ENCODE measurements around the gene ZMPSTE24.

- TF ChIP-seq POLR2A (IDR thresholded peaks at IDR 0.05), result no peak
- no peak for TF ChIP-seq EP300 (IDR thresholded peaks at IDR 0.05)
- no peak for TF ChIP-seq CTCF (IDR thresholded peaks at IDR 0.05)
These were observed 53.1 kb downstream of the ZMPSTE24 start for GRCh38 chr1:40310983-40311642.

All from ovary (tissue), 3 donors.